ENCODE measurements around the gene DYRK4. TPM values are rescaled to one million over a fixed set of nuclear protein-coding genes. Genes with fewer than 3 reads are reported as not detected.

DYRK4 gene
- total and polyA plus RNA-seq, 2 experiments from 2014 or later: 65.1 to 90.4 TPM

DNA sequence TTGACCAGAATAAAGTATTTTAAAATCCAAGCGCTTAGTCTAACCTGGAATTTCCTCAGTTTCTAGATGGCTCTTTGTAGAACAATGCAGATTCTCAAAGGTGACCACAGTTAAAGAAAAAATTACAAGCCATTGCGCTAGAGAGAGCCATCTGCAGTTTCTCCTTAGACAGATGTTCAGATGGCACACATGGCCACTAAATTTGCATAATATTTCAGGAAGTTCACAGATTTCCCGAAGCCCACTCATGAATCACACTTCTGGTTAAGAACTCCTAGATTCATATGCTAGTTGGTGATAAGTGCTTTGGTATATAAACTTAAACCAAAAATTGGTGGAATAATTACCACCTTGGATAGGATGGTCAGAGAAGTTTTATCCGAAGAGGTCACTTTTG lies 86.1 kb downstream of the DYRK4 start:
- H3K36me3 ChIP-seq: no peaks in the 10 kb centered on the region
- H3K4me1 ChIP-seq (ENCODE audit: low read depth): peaks cover 16% of the 10 kb centered on the region
- H3K4me3 ChIP-seq: peak overlapping the region; percentile 87
- H3K27me3 ChIP-seq: no peaks in the 10 kb centered on the region
- TF ChIP-seq, protein P1, sequence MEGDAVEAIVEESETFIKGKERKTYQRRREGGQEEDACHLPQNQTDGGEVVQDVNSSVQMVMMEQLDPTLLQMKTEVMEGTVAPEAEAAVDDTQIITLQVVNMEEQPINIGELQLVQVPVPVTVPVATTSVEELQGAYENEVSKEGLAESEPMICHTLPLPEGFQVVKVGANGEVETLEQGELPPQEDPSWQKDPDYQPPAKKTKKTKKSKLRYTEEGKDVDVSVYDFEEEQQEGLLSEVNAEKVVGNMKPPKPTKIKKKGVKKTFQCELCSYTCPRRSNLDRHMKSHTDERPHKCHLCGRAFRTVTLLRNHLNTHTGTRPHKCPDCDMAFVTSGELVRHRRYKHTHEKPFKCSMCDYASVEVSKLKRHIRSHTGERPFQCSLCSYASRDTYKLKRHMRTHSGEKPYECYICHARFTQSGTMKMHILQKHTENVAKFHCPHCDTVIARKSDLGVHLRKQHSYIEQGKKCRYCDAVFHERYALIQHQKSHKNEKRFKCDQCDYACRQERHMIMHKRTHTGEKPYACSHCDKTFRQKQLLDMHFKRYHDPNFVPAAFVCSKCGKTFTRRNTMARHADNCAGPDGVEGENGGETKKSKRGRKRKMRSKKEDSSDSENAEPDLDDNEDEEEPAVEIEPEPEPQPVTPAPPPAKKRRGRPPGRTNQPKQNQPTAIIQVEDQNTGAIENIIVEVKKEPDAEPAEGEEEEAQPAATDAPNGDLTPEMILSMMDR (IDR thresholded peaks at IDR 0.05; ENCODE audit: low read depth, low read length): no peak
- peak overlapping the region; percentile 91 for H3K27ac ChIP-seq
- DNase-seq (ENCODE audit: low read depth in 1 of 2, low spot score in 1 of 2): peak in 1 of 2 donors; percentile 14
- H3K9me3 ChIP-seq (ENCODE audit: low read depth): no peaks in the 10 kb centered on the region

DNA sequence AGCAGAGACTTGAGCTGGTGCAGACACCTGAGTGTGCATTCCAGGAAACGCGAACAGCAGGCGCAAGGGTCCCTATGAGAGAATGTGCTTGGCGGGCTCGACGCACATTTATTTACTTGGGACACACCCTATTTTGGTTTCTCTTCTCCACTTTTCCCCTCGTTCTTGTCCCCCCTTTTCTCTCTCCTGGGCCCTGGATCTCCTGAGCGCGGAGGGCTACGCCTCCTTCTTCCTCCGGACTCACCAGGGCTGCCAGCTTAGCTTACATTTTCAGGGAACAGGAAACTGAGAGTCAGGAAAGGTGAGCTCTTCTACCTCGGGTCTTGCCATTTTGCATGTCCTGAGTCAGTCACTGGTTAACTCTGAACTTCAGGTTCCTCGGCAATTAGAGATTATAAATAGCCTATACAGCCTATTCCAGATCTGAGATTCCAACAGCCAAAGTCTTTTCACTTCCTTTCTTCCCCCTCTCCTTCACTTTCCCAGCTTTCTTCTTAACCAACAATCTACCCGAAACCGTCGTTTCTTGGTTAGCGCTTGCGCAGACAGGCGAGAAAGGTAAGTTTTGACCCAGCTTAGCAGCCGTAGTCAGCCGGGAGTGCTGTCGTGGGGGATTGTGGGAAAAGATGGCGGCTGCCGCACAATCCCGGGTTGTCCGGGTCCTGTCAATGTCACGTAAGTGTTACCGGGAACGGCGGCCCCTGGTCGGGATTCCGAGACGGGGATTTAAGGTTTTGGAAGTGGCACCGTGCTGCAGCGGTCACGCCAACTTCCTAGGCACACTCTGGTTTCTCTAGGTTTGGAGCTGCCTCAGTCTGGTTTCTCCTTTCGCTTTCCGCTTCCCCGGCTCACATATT lies 86.7 kb downstream of the DYRK4 start, which contains the start of the genes AKAP3 and NDUFA9:
Gene AKAP3, minus strand, starts transcription at position 551 of the 857 bp plus-strand sequence. CDS start 10,855 bp downstream, outside the sequence.
Gene NDUFA9, plus strand, starts transcription at position 614 of the 857 bp plus-strand sequence. Its CDS starts 13 bp downstream, at position 627.
- peak within 1 kb of the TSS; percentile 87 for H3K4me3 ChIP-seq
- no peaks in the 10 kb centered on the region for H3K9me3 ChIP-seq (ENCODE audit: low read depth)
- peak within 1 kb of the TSS; percentile 91 for H3K27ac ChIP-seq
- peaks cover 16% of the 10 kb centered on the region for H3K4me1 ChIP-seq (ENCODE audit: low read depth)
- H3K27me3 ChIP-seq: no peaks in the 10 kb centered on the region
- H3K36me3 ChIP-seq: no peaks in the 10 kb centered on the region
- peak; percentile 86 to 89 for DNase-seq (ENCODE audit: low read depth in 1 of 2, low spot score in 1 of 2)
- TF ChIP-seq, protein P1 (IDR thresholded peaks at IDR 0.05; ENCODE audit: low read depth, low read length): no peak

- no peak for DNase-seq (ENCODE audit: low read depth in 1 of 2, low spot score in 1 of 2)
- Histone ChIP-seq H3K4me1 (ENCODE audit: low read depth) (peaks cover 16% of the 10 kb centered on the region), H3K27me3 (no peaks in the 10 kb centered on the region), H3K36me3 (peaks cover 4% of the 10 kb centered on the region), H3K9me3 (ENCODE audit: low read depth) (no peaks in the 10 kb centered on the region), H3K4me3 (peak overlapping the region; percentile 87), H3K27ac (peak overlapping the region; percentile 91)
- TF ChIP-seq, protein P1 (IDR thresholded peaks at IDR 0.05; ENCODE audit: low read depth, low read length): no peak
Observed at GRCh38 chr12:4649358-4649661, 87.3 kb downstream of the DYRK4 start.

- Histone ChIP-seq H3K4me1 (ENCODE audit: low read depth) (peaks cover 10% of the 10 kb centered on the region), H3K27me3 (no peaks in the 10 kb centered on the region), H3K27ac (no peak overlapping the region), H3K36me3 (peaks cover 32% of the 10 kb centered on the region), H3K9me3 (ENCODE audit: low read depth) (no peaks in the 10 kb centered on the region), H3K4me3 (no peak overlapping the region)
- TF ChIP-seq, protein P1 (IDR thresholded peaks at IDR 0.05; ENCODE audit: low read depth, low read length): no peak
- DNase-seq (ENCODE audit: low read depth in 1 of 2, low spot score in 1 of 2): no peak
Observed at GRCh38 chr12:4653257-4653656, 91.2 kb downstream of the DYRK4 start.

DNA sequence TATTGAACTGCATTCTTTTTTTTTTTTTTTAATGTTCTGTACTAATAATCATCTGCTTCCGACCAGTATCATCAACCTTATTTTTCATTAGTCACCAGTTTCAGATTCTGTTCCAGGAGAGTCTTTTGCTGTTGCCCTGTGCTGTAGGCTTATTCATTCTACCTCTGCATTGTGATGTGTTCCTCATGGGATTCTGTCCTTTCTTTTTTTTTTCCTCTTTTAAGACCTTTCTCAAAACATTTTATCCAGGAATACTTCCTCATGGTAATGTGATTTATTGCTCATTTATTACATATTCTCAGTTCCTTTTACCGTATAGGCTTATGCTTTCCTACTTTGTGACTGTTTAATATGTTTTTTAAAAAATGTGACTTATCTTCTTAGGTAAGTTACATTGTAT lies 91.7 kb downstream of the DYRK4 start:
- Histone ChIP-seq H3K27ac (no peak overlapping the region), H3K27me3 (no peaks in the 10 kb centered on the region), H3K4me3 (no peak overlapping the region), H3K9me3 (ENCODE audit: low read depth) (no peaks in the 10 kb centered on the region), H3K4me1 (ENCODE audit: low read depth) (peaks cover 9% of the 10 kb centered on the region), H3K36me3 (peaks cover 34% of the 10 kb centered on the region)
- TF ChIP-seq, protein P1 (IDR thresholded peaks at IDR 0.05; ENCODE audit: low read depth, low read length): no peak
- DNase-seq (ENCODE audit: low read depth in 1 of 2, low spot score in 1 of 2): no peak

Other genes with a start within 250 kb of the DYRK4 start
- 2.7 and 3.2 TPM in 2 replicates for gene TIGAR, start 241.0 kb upstream of the DYRK4 start, total RNA-seq
- gene TIGAR, start 241.0 kb upstream of the DYRK4 start, polyA plus RNA-seq: 8.5 and 16.4 TPM in 2 replicates
- gene FGF23, start 182.5 kb upstream of the DYRK4 start, total RNA-seq: 0.86 and 2.4 TPM in 2 replicates
- 0.17 and 1.1 TPM in 2 replicates for gene FGF23, start 182.5 kb upstream of the DYRK4 start, polyA plus RNA-seq
- not detected in 2 replicates for gene FGF6, start 116.4 kb upstream of the DYRK4 start, total RNA-seq
- not detected in 2 replicates for gene FGF6, start 116.4 kb upstream of the DYRK4 start, polyA plus RNA-seq
- 7.5 and 17.1 TPM in 2 replicates for gene RAD51AP1, start 23.3 kb upstream of the DYRK4 start, total RNA-seq
- gene RAD51AP1, start 23.3 kb upstream of the DYRK4 start, polyA plus RNA-seq: 9.9 and 27.0 TPM in 2 replicates
- 13.2 and 20.8 TPM in 2 replicates for gene AKAP3, start 86.8 kb downstream of the DYRK4 start, total RNA-seq
- gene AKAP3, start 86.8 kb downstream of the DYRK4 start, polyA plus RNA-seq: 5.0 TPM in 2 replicates
- gene NDUFA9, start 86.9 kb downstream of the DYRK4 start, total RNA-seq: 46.7 and 71.3 TPM in 2 replicates
- 148 and 219 TPM in 2 replicates for gene NDUFA9, start 86.9 kb downstream of the DYRK4 start, polyA plus RNA-seq
- gene GALNT8, start 158.2 kb downstream of the DYRK4 start, total RNA-seq: 2.7 and 8.1 TPM in 2 replicates
- 4.2 and 5.5 TPM in 2 replicates for gene GALNT8, start 158.2 kb downstream of the DYRK4 start, polyA plus RNA-seq